ENCODE data around the gene TMEM182. TPM values are rescaled to one million over a fixed set of nuclear protein-coding genes. Genes with fewer than 3 reads are reported as not detected.

The TMEM182 gene
- total and polyA plus RNA-seq, 9 of the 15 experiments (the other 6 are each of a cell fraction or from before 2014, with no cell fraction given), result 5.2 to 11.4 (median 7.5) TPM

DNA sequence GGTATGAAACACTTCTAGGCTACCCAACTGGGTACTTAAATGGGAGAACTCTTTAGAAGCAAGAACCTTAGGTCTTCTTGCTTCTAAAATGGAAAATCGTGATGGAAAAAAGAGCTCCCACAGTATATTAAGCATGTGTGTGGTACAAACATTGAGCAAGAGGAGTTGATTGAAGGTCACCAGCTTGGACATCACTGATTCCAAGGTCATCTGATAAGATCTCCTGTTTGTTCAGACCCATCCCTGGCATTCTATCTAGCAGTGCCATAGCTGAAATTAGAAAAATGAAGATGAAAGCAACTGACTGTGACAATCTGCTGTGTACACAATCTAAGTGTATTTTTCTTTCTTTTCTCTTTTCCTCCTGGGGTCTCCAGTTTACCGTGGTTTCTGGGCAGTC lies 35.7 kb downstream of the TMEM182 start:
- H3K4me3 ChIP-seq, result no peak overlapping the region
- no peaks in the 10 kb centered on the region for H3K9me1 ChIP-seq (ENCODE audit: control insufficient read depth, insufficient read depth, low read length)
- WGBS (ENCODE audit: insufficient coverage, low coverage, missing lambda C conversion rate), result 53% methylated on average over 2 of the region's 2 CpGs
- peaks cover 18% of the 10 kb centered on the region for H3K9me3 ChIP-seq (replicated peaks; ENCODE audit: control insufficient read depth, insufficient read depth, low read depth, low read length)
- peak; percentile 60 for FAIRE-seq
- ChIA-PET CTCF (ENCODE audit: low intra/inter-chr PET ratio) (no interaction called here), POLR2A (no interaction called here)
- H3K27ac ChIP-seq (ENCODE audit: extremely low read depth, low read depth, low read length), result no peak overlapping the region
- TF ChIP-seq TBP (optimal IDR thresholded peaks at IDR 0.05; ENCODE audit: low read depth, low read length) (no peak), CHD2 (IDR thresholded peaks at IDR 0.05; ENCODE audit: low read depth, low read length) (no peak), TFAM (CRISPR knock-in tag; conservative IDR thresholded peaks at IDR 0.05) (no peak), MAFK (IDR thresholded peaks at IDR 0.05; ENCODE audit: low read length) (no peak), GABPB1 (CRISPR knock-in tag; IDR thresholded peaks at IDR 0.05) (no peak), POLR2H (tag; IDR thresholded peaks at IDR 0.05; ENCODE audit: low read depth) (no peak), HNRNPLL (IDR thresholded peaks at IDR 0.05; ENCODE audit: low read depth, low read length, poor library complexity, severe bottlenecking) (no peak), NFIC (IDR thresholded peaks at IDR 0.05) (no peak), MTA2 (IDR thresholded peaks at IDR 0.05; ENCODE audit: low read depth) (no peak), SAP30 (IDR thresholded peaks at IDR 0.05; ENCODE audit: borderline replicate concordance, insufficient read depth, low read depth, low read length, poor library complexity, severe bottlenecking) (no peak), STAT5A (IDR thresholded peaks at IDR 0.05; ENCODE audit: borderline replicate concordance, low read length) (no peak), TRIM24 (IDR thresholded peaks at IDR 0.05) (no peak), MXI1 (IDR thresholded peaks at IDR 0.05; ENCODE audit: low read depth, low read length) (no peak)
- TF ChIP-seq, protein P1, sequence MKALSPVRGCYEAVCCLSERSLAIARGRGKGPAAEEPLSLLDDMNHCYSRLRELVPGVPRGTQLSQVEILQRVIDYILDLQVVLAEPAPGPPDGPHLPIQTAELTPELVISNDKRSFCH (CRISPR knock-in tag; IDR thresholded peaks at IDR 0.05), result no peak
- TF ChIP-seq, protein P1 (tag; IDR thresholded peaks at IDR 0.05), result no peak
- TF ChIP-seq, protein P2, sequence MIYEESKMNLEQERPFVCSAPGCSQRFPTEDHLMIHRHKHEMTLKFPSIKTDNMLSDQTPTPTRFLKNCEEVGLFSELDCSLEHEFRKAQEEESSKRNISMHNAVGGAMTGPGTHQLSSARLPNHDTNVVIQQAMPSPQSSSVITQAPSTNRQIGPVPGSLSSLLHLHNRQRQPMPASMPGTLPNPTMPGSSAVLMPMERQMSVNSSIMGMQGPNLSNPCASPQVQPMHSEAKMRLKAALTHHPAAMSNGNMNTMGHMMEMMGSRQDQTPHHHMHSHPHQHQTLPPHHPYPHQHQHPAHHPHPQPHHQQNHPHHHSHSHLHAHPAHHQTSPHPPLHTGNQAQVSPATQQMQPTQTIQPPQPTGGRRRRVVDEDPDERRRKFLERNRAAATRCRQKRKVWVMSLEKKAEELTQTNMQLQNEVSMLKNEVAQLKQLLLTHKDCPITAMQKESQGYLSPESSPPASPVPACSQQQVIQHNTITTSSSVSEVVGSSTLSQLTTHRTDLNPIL (CRISPR knock-in tag; IDR thresholded peaks at IDR 0.05), result no peak
- no TSS peak for BruUV-seq (replicated peaks)
- DNase-seq (ENCODE audit: extremely low read depth in 1 of 4, low spot score in 3 of 4), result no peak
- no peaks in the 10 kb centered on the region for H4K20me1 ChIP-seq (replicated peaks; ENCODE audit: control insufficient read depth, insufficient read depth, low read length)
- intact Hi-C loops (cut with micrococcal nuclease), result no loop called here
- H3K9ac ChIP-seq (ENCODE audit: insufficient read depth in 1 of 2, low read depth in 2 of 2, low read length in 2 of 2), result no peak overlapping the region
- ATAC-seq, result no peak
- no peaks in the 10 kb centered on the region for H3K27me3 ChIP-seq (ENCODE audit: control insufficient read depth in 2 of 2, insufficient read depth in 2 of 2, low read length in 2 of 2)
- peaks cover 17% of the 10 kb centered on the region; the same call in 2 of the 3 replicates for H3K36me3 ChIP-seq (ENCODE audit: control insufficient read depth, insufficient read depth, low read length)
- H2AFZ ChIP-seq (ENCODE audit: low read depth, low read length), result no peak overlapping the region
- H3K4me2 ChIP-seq (ENCODE audit: insufficient read depth, low read length), result no peak overlapping the region
- in situ Hi-C loops (cut with MboI), result no loop called here
- no peaks in the 10 kb centered on the region; a peak in 2 of 5 replicates for H3K4me1 ChIP-seq (replicated peaks in 1 of 2; ENCODE audit: control insufficient read depth in 2 of 2, insufficient read depth in 2 of 2, low read length in 2 of 2)
- H3K79me2 ChIP-seq (ENCODE audit: control insufficient read depth, insufficient read depth, low read length), result no peaks in the 10 kb centered on the region

All from K562 (cell line).